H1 (cell line): ENCODE results near the gene PVR. TPM values are rescaled to one million over a fixed set of nuclear protein-coding genes. Genes with fewer than 3 reads are reported as not detected.

Experiments
- CREB1 ChIP-seq: IDR thresholded peaks from 2 replicates; pipeline ENCODE4 v1.6.1; 2012; ENCODE audit warnings: inconsistent platforms
- JUND ChIP-seq: IDR thresholded peaks from 2 replicates; pipeline ENCODE4 v1.6.1; 2011; ENCODE audit warnings: mild to moderate bottlenecking, improper control_type of control experiment, low read length
- POLR2AphosphoS5 ChIP-seq: IDR thresholded peaks from 2 replicates; pipeline ENCODE4 v1.6.1; 2011; ENCODE audit warnings: low read depth, low read length
- POU5F1 ChIP-seq: IDR thresholded peaks from 2 replicates; pipeline ENCODE4 v1.6.1; 2011; ENCODE audit warnings: low read depth, mild to moderate bottlenecking, low read length, moderate library complexity
- SIRT6 ChIP-seq: IDR thresholded peaks from one replicate; pipeline ENCODE4 v1.7.1; 2012; ENCODE audit warnings: low read length, inconsistent platforms
- SIX5 ChIP-seq: IDR thresholded peaks from 2 replicates; pipeline ENCODE4 v1.6.1; 2011; ENCODE audit warnings: mild to moderate bottlenecking, low read depth, low read length
- polyA plus RNA-seq, 7 experiments: library from polyadenylated mRNA; depleted of rRNA in 3 of 7; stranded (reverse) in 5 of 7; unstranded in 2 of 7; fragments of >200 nt in 5 of 7; fragments of 200-250 nt in 2 of 7; gene quantifications; 1 replicate in 5 of 7; 2 replicates in 1 of 7; 4 replicates in 1 of 7; pipeline versions ENCODE4 v1.2.1 to v1.2.3, GENCODE V29; 2011 to 2013; ENCODE audit warnings: missing spikeins in 2 of 7, mixed read lengths in 2 of 7
- total RNA-seq: library from RNA; stranded (reverse); fragmentation: NEBNext Ultra II Directional; extraction: Animal tissue kit (Norgen Biotek cat#: 25700); gene quantifications from 2 replicates; pipeline ENCODE4 v1.2.1, GENCODE V29; 2021

Gene PVR
- total and polyA plus RNA-seq, 2 of the 8 experiments (the other 6 are each of a cell fraction or from before 2014, with no cell fraction given), result 13.3 to 14.8 TPM

DNA sequence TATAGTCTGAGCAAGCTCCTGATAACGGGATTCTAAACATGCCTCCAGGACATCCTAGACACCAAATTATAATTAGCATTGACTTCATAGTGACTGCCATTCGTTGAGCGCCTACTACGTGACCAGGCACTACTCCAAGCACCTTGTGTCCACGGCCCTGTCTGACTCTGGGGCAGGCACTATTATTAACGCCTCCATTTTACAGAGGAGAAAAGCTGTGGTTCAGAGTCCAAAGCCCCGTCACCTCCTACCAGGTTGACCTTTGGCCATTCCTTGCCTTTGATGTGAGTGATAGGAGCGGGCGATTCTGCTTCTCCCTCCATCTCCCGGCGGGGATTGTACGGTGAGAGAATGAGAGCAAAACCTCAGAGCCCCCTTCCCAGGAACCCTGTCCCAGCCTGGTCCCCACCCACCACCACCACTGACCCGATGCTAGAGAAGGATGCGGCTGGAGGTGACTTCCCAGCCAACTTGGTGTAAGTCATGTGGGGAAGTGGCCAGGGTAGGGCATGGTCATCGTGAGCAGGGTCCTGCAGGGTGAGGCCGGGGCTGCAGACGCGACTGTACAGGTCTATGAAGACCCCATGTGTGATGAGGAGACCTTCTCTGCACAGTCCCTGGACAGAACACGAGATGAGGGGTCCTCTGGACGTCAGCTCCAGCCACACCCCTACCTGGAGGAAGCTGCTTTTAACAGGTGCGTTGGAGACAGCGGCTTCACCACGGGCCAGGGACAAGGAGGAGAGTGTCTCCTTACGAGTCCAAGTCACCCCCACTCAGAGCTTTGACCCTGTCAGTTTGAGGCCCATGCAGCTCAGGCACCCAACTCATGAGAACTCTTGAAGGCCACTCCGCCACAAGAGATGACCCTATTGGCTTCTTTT, 30.2 kb upstream of the PVR start, which contains the start of gene IGSF23 (continued):
- TF ChIP-seq CREB1 (no peak), JUND (no peak), POU5F1 (no peak), POLR2AphosphoS5 (no peak), SIRT6 (no peak), SIX5 (no peak)
